ENCODE measurements around the gene HSPE1.
"Not testable (repeated sequence)": the region's sequence is repeated elsewhere in the genome, so short reads cannot be mapped to it uniquely, and the experiment has no call there.

HSPE1 gene

GRCh38 chr2:197499594-197500502 is at the start of gene HSPE1, which contains the start of gene HSPD1:
TSS of gene HSPE1 (plus strand) at chr2:197500379. CDS start at chr2:197500437, 58 bp downstream.
TSS of gene HSPD1 (minus strand) at chr2:197499840. CDS start at chr2:197498848, 992 bp downstream.
- DNase-seq: peak; percentile 82 to 100 (median 98)

GRCh38 chr2:197450465-197450864 is 49.7 kb upstream of the HSPE1 start:
- no peak for DNase-seq

- not testable (repeated sequence) for DNase-seq
Observed at GRCh38 chr2:197450935-197451358, 49.2 kb upstream of the HSPE1 start.

- no peak for DNase-seq
Observed at GRCh38 chr2:197452754-197453122, 47.4 kb upstream of the HSPE1 start.

- peak; percentile 80 to 100 (median 99) for DNase-seq
Observed at GRCh38 chr2:197453123-197453913, 46.9 kb upstream of the HSPE1 start, which contains the start of gene COQ10B. TSS of gene COQ10B (plus strand) at chr2:197453552. CDS start at chr2:197453561, 9 bp downstream.

- peak in 7 of 56 donors; percentile 32 to 70 (median 56) for DNase-seq
Observed at GRCh38 chr2:197453914-197454398, 46.2 kb upstream of the HSPE1 start.

GRCh38 chr2:197454923-197455322 is 45.3 kb upstream of the HSPE1 start:
- DNase-seq: no peak

- DNase-seq: no peak
Observed at GRCh38 chr2:197455428-197455827, 44.8 kb upstream of the HSPE1 start.

GRCh38 chr2:197460649-197461048 is 39.5 kb upstream of the HSPE1 start:
- no peak for DNase-seq

- DNase-seq: no peak
Observed at GRCh38 chr2:197461057-197461456, 39.1 kb upstream of the HSPE1 start.

GRCh38 chr2:197464175-197464574 is 36.0 kb upstream of the HSPE1 start:
- no peak for DNase-seq

- no peak for DNase-seq
Observed at GRCh38 chr2:197472166-197472565, 28.0 kb upstream of the HSPE1 start.

- no peak for DNase-seq
Observed at GRCh38 chr2:197477797-197478196, 22.4 kb upstream of the HSPE1 start.

- DNase-seq: no peak
Observed at GRCh38 chr2:197480165-197481036, 19.8 kb upstream of the HSPE1 start.

- not testable (repeated sequence) for DNase-seq
Observed at GRCh38 chr2:197484248-197484647, 15.9 kb upstream of the HSPE1 start.

- no peak for DNase-seq
Observed at GRCh38 chr2:197486175-197486574, 14.0 kb upstream of the HSPE1 start.

- DNase-seq: no peak
Observed at GRCh38 chr2:197487385-197487784, 12.8 kb upstream of the HSPE1 start.

- DNase-seq: no peak
Observed at GRCh38 chr2:197495433-197496134, 4.6 kb upstream of the HSPE1 start.

GRCh38 chr2:197496695-197497094 is 3.5 kb upstream of the HSPE1 start:
- no peak for DNase-seq

GRCh38 chr2:197497326-197497725 is 2.9 kb upstream of the HSPE1 start:
- no peak for DNase-seq
